HEK293 (cell line): Measurements from ENCODE around the gene SPINT2.

Experiments used
- CTCF ChIA-PET: fragments of 350-600 bp; formaldehyde crosslinking; extraction: SDS; loops from one replicate; lab custom pipeline; 2021; ENCODE audit warnings: antibody characterized with exemption; lab: Yijun Ruan, JAX
- POLR2A ChIA-PET: fragments of 300-600 bp; formaldehyde crosslinking; extraction: SDS; loops from one replicate; lab custom pipeline; 2020; ENCODE audit warnings: antibody characterized with exemption, inconsistent platforms; lab: Yijun Ruan, JAX
- H3K27ac ChIP-seq: fragments of 200-500 bp; sonication (Bioruptor generic); 2 replicates; pipeline ENCODE4 v1.5.1; 2014; ENCODE audit warnings: low read depth, low read length, control low read depth, inconsistent platforms; ENCODE audit errors: extremely low read depth
- H3K36me3 ChIP-seq, 2 experiments: fragments of 200-500 bp in 1 of 2; sonication (Bioruptor generic) in 1 of 2; 1 replicate in 1 of 2; 2 replicates in 1 of 2; pipeline ENCODE4 v1.5.1; 2014 to 2017; ENCODE audit warnings: inconsistent platforms in 2 of 2, low read length in 2 of 2; ENCODE audit not compliant: control insufficient read depth in 2 of 2, insufficient read depth in 1 of 2
- H3K4me1 ChIP-seq: fragments of 200-500 bp; sonication (Bioruptor generic); 2 replicates; pipeline ENCODE4 v1.5.1; 2014; ENCODE audit warnings: mild to moderate bottlenecking, low read length, inconsistent platforms; ENCODE audit not compliant: control insufficient read depth, insufficient read depth
- H3K4me3 ChIP-seq: 2 replicates; pipeline ENCODE4 v1.5.1; 2011; ENCODE audit warnings: low read depth, mild to moderate bottlenecking, control low read depth, low read length, moderate library complexity
- H3K9me3 ChIP-seq: fragments of 200-500 bp; sonication (Bioruptor generic); 2 replicates; pipeline ENCODE4 v1.5.1; 2014; ENCODE audit warnings: low read depth, low read length, inconsistent platforms; ENCODE audit not compliant: control insufficient read depth, insufficient read depth
- PBX3 ChIP-seq: sonication (generic); formaldehyde crosslinking; IDR thresholded peaks from 2 replicates; pipeline ENCODE4 v1.8.1; 2022; ENCODE audit warnings: mild to moderate bottlenecking, moderate library complexity, missing genetic modification reagents
- RBAK ChIP-seq: fragments of 450-650 bp; formaldehyde crosslinking; IDR thresholded peaks from 2 replicates; pipeline ENCODE4 v1.5.1; 2016; ENCODE audit warnings: missing biosample characterization, missing genetic modification characterization
- REST ChIP-seq: fragments of 450-650 bp; formaldehyde crosslinking; IDR thresholded peaks from 2 replicates; pipeline ENCODE4 v1.5.1; 2016; ENCODE audit warnings: missing biosample characterization, missing genetic modification characterization
- YY2 ChIP-seq: fragments of 450-650 bp; formaldehyde crosslinking; IDR thresholded peaks from 2 replicates; pipeline ENCODE4 v1.5.1; 2016; ENCODE audit warnings: missing biosample characterization, missing genetic modification characterization
- ZBTB17 ChIP-seq: fragments of 450-650 bp; formaldehyde crosslinking; IDR thresholded peaks from 2 replicates; pipeline ENCODE4 v1.5.1; 2016; ENCODE audit warnings: missing biosample characterization, missing genetic modification characterization
- ZBTB21 ChIP-seq: fragments of 450-650 bp; formaldehyde crosslinking; IDR thresholded peaks from 2 replicates; pipeline ENCODE4 v1.5.1; 2017; ENCODE audit warnings: missing biosample characterization, missing genetic modification characterization
- ZBTB44 ChIP-seq: fragments of 450-650 bp; IDR thresholded peaks from 2 replicates; pipeline ENCODE4 v1.5.1; 2018; ENCODE audit warnings: missing biosample characterization, mild to moderate bottlenecking, missing genetic modification characterization
- ZBTB48 ChIP-seq: fragments of 450-650 bp; formaldehyde crosslinking; IDR thresholded peaks from 2 replicates; pipeline ENCODE4 v1.5.1; 2016; ENCODE audit warnings: missing biosample characterization, missing genetic modification characterization
- ZBTB49 ChIP-seq: fragments of 450-650 bp; formaldehyde crosslinking; IDR thresholded peaks from 2 replicates; pipeline ENCODE4 v1.5.1; 2016; ENCODE audit warnings: missing biosample characterization, missing genetic modification characterization, low read depth
- ZBTB8A ChIP-seq: fragments of 450-650 bp; formaldehyde crosslinking; IDR thresholded peaks from 2 replicates; pipeline ENCODE4 v1.5.1; 2016; ENCODE audit warnings: missing biosample characterization, missing genetic modification characterization
- ZFP37 ChIP-seq: fragments of 450-650 bp; formaldehyde crosslinking; IDR thresholded peaks from 2 replicates; pipeline ENCODE4 v1.5.1; 2016; ENCODE audit warnings: missing biosample characterization, missing genetic modification characterization
- ZFP41 ChIP-seq: fragments of 450-650 bp; formaldehyde crosslinking; IDR thresholded peaks from 2 replicates; pipeline ENCODE4 v1.5.1; 2016; ENCODE audit warnings: missing biosample characterization, missing genetic modification characterization, borderline replicate concordance
- ZNF19 ChIP-seq: fragments of 450-650 bp; formaldehyde crosslinking; IDR thresholded peaks from 2 replicates; pipeline ENCODE4; 2016; ENCODE audit warnings: missing biosample characterization, missing genetic modification characterization, low read depth
- ZNF221 ChIP-seq: fragments of 450-650 bp; formaldehyde crosslinking; IDR thresholded peaks from 2 replicates; pipeline ENCODE4 v1.5.1; 2017; ENCODE audit warnings: missing biosample characterization, missing genetic modification characterization, borderline replicate concordance
- ZNF324 ChIP-seq: fragments of 450-650 bp; formaldehyde crosslinking; IDR thresholded peaks from 2 replicates; pipeline ENCODE4 v1.5.1; 2016; ENCODE audit warnings: missing biosample characterization, missing genetic modification characterization
- ZNF341 ChIP-seq: fragments of 450-650 bp; formaldehyde crosslinking; IDR thresholded peaks from 2 replicates; pipeline ENCODE4; 2016; ENCODE audit warnings: low read depth, missing biosample characterization, missing genetic modification characterization
- ZNF350 ChIP-seq: fragments of 450-650 bp; formaldehyde crosslinking; IDR thresholded peaks from 2 replicates; pipeline ENCODE4 v1.5.0; 2017; ENCODE audit warnings: missing biosample characterization, mild to moderate bottlenecking, missing genetic modification characterization
- ZNF404 ChIP-seq: fragments of 450-650 bp; formaldehyde crosslinking; IDR thresholded peaks from 2 replicates; pipeline ENCODE4 v1.5.1; 2017; ENCODE audit warnings: missing biosample characterization, missing genetic modification characterization
- ZNF426 ChIP-seq: fragments of 450-650 bp; formaldehyde crosslinking; IDR thresholded peaks from 2 replicates; pipeline ENCODE4 v1.5.1; 2017; ENCODE audit warnings: missing biosample characterization, missing genetic modification characterization, mild to moderate bottlenecking, inconsistent platforms, moderate library complexity
- ZNF473 ChIP-seq: fragments of 450-650 bp; formaldehyde crosslinking; IDR thresholded peaks from 2 replicates; pipeline ENCODE4 v1.5.1; 2017; ENCODE audit warnings: missing biosample characterization, missing genetic modification characterization
- ZNF529 ChIP-seq: fragments of 450-650 bp; formaldehyde crosslinking; IDR thresholded peaks from 2 replicates; pipeline ENCODE4 v1.5.1; 2017; ENCODE audit warnings: missing genetic modification characterization, missing biosample characterization; ENCODE audit not compliant: insufficient replicate concordance
- ZNF677 ChIP-seq: fragments of 450-650 bp; IDR thresholded peaks from 2 replicates; pipeline ENCODE4 v1.5.0; 2018; ENCODE audit warnings: missing biosample characterization, mild to moderate bottlenecking, missing genetic modification characterization, moderate library complexity
- ZNF707 ChIP-seq: fragments of 450-650 bp; formaldehyde crosslinking; IDR thresholded peaks from 2 replicates; pipeline ENCODE4 v1.5.1; 2016; ENCODE audit warnings: missing biosample characterization, missing genetic modification characterization
- ZNF747 ChIP-seq: fragments of 450-650 bp; formaldehyde crosslinking; IDR thresholded peaks from 2 replicates; pipeline ENCODE4 v1.5.1; 2016; ENCODE audit warnings: missing biosample characterization, missing genetic modification characterization
- ZNF777 ChIP-seq: fragments of 450-650 bp; formaldehyde crosslinking; IDR thresholded peaks from 2 replicates; pipeline ENCODE4 v1.5.1; 2017; ENCODE audit warnings: missing biosample characterization, missing genetic modification characterization, borderline replicate concordance
- ZSCAN4 ChIP-seq: fragments of 450-650 bp; formaldehyde crosslinking; IDR thresholded peaks from 2 replicates; pipeline ENCODE4 v1.5.1; 2017; ENCODE audit warnings: missing biosample characterization, missing genetic modification characterization

Gene SPINT2

GRCh38 chr19:38315657-38316476, 51.5 kb downstream of the SPINT2 start, which contains the start of gene YIF1B (continued):
- TF ChIP-seq ZNF341 (tag by site-specific recombination) (peak; percentile 15; the same call in 1 of the 2 replicates), ZBTB49 (no peak), ZFP41 (tag by site-specific recombination) (no peak), ZNF404 (tag by site-specific recombination) (no peak), REST (tag by site-specific recombination) (no peak), ZNF19 (no peak), ZNF221 (tag by site-specific recombination) (no peak), ZSCAN4 (tag by site-specific recombination) (no peak), ZNF777 (tag by site-specific recombination) (no peak), PBX3 (CRISPR knock-in tag) (peak; percentile 73), ZNF426 (tag by site-specific recombination) (no peak), ZNF324 (tag by site-specific recombination) (no peak), ZBTB48 (tag by site-specific recombination) (peak; percentile 98), RBAK (tag by site-specific recombination) (no peak), ZNF350 (no peak)
- TF ChIP-seq, all 188 proteins: peak for 61

- peaks cover 12% of the 10 kb centered on the region for H3K4me1 ChIP-seq
- TF ChIP-seq ZFP37 (tag by site-specific recombination) (no peak), ZFP41 (tag by site-specific recombination) (no peak), ZNF707 (tag by site-specific recombination) (no peak), ZNF677 (no peak), ZBTB21 (tag by site-specific recombination) (0 out of 2 replicates have a peak, but pooled peaks have one; percentile 1), ZBTB48 (tag by site-specific recombination) (no peak), ZNF426 (tag by site-specific recombination) (no peak), ZBTB8A (tag by site-specific recombination) (peak; percentile 64), YY2 (tag by site-specific recombination) (no peak), ZNF473 (no peak), ZBTB44 (tag by site-specific recombination) (no peak), ZBTB17 (peak; percentile 78; the same call in 1 of the 2 replicates), ZNF529 (tag by site-specific recombination) (no peak), ZNF747 (tag by site-specific recombination) (no peak)
Observed at GRCh38 chr19:38316477-38317067, 52.2 kb downstream of the SPINT2 start.

More at GRCh38 chr19:38316477-38317067, 52.2 kb downstream of the SPINT2 start:
- Histone ChIP-seq H3K36me3 (no peaks in the 10 kb centered on the region; a peak in 1 of 3 replicates), H3K4me3 (peak overlapping the region; percentile 6; the same call in 1 of the 2 replicates), H3K9me3 (no peaks in the 10 kb centered on the region), H3K27ac (peak overlapping the region; percentile 32)
- POLR2A ChIA-PET = no interaction called here
- CTCF ChIA-PET = no interaction called here
